DOHH2 (cell line): ENCODE data around the gene XYLT2.

ENCODE experiments used
- CTCF ChIP-seq: fragments of 200-600 bp; sonication (generic); IDR thresholded peaks from one replicate; pipeline ENCODE4 v1.5.1; 2014; ENCODE audit warnings: antibody characterized with exemption, mild to moderate bottlenecking, low read depth, low read length; ENCODE audit not compliant: poor library complexity, severe bottlenecking
- EZH2phosphoT487 ChIP-seq: fragments of 200-600 bp; sonication (generic); IDR thresholded peaks from 2 replicates; pipeline ENCODE4 v1.6.1; 2017; ENCODE audit warnings: borderline replicate concordance, mild to moderate bottlenecking, antibody characterized with exemption, low read length, moderate library complexity, mixed read lengths

- TF ChIP-seq CTCF (no peak), EZH2phosphoT487 (no peak)
Measured at GRCh38 chr17:50372222-50372757, 26.4 kb downstream of the XYLT2 start.
